Stimulated activated CD4-positive, alpha-beta T cell treated with anti-CD3 and anti-CD28 coated beads, Interleukin-1b, Interleukin-23, amount 100 ng/mL, for 24 hours (primary cell): ENCODE data around the gene TAS2R43.
"Not testable (repeated sequence)": the region's sequence is repeated elsewhere in the genome, so short reads cannot be mapped to it uniquely, and the experiment has no call there.

Experiments
- DNase-seq, 4 experiments: peaks; one replicate each; pipeline ENCODE4 v3.0.0-alpha.2; 2020; ENCODE audit warnings: low read depth in 4 of 4, low spot score in 1 of 4

The TAS2R43 gene, protein sequence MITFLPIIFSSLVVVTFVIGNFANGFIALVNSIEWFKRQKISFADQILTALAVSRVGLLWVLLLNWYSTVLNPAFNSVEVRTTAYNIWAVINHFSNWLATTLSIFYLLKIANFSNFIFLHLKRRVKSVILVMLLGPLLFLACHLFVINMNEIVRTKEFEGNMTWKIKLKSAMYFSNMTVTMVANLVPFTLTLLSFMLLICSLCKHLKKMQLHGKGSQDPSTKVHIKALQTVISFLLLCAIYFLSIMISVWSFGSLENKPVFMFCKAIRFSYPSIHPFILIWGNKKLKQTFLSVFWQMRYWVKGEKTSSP

GRCh38 chr12:11092128-11092527 is at the start of gene TAS2R43:
Gene TAS2R43 (minus strand): TSS chr12:11092313. CDS start chr12:11092229, 84 bp downstream.
- no peak for DNase-seq

DNA sequence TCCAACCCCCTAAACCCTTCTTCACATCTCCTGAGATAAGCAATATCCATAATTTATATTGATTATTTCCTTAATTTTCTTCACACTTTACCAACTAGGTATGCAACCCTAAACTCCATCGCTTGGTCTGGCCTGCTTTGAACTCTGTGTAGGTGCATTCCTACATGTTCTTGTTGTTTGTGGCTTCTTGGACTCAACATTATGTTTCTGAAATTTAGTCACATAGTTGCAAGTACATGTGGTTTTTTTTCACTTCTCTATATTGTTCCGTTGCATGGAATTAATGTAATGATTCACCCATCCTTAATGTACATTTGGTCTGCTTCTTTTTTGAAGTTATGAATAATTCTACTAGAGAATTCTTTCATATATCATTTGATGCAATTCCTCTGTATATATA is 44.0 kb upstream of the TAS2R43 start:
- DNase-seq = no peak

DNA sequence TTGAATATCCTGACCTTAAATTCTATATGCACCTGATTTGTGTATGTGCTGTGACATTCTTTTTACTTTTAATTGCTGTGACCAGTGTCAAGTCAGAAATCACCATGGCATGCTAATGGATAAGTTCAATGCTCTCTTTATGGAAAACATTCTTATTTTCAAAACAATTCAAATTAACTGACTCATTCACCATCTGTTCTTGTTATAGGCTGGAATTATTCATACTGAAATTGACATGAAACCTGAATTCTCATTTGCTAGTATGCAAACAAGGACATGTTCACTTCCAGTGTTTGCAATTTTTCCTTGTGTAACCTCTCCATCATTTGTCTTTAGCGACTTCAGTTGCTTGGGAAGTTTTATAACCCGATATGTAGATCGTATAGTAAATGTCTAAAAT is 42.2 kb upstream of the TAS2R43 start, which contains the start of gene TAS2R30:
TAS2R30 (minus strand) TSS at position 340 of the 400 bp plus-strand sequence. CDS start 400 bp downstream, outside the sequence.
- DNase-seq = no peak

- DNase-seq = no peak
Observed at GRCh38 chr12:11133816-11134215, 41.7 kb upstream of the TAS2R43 start.

GRCh38 chr12:11133162-11133561 is 41.0 kb upstream of the TAS2R43 start:
- DNase-seq = no peak

DNA sequence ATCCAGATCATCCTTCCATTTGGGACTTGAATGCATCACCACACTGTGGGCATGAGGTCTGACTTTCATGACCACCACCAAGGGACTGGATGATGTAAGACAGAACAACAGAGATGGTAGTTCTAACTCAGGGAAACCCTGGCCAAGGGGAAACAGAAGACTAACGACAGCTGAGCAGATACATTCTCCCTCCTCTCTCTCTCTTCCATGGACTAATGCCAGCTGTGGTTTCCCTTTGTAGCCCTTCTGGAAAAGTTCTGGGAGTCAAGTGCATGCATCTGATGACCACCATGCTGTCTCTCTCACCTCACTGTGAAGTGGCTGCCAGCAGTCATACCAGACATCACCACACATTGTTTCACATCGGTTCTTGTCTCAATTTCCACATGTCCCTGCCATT is 38.9 kb upstream of the TAS2R43 start:
- DNase-seq = no peak

DNA sequence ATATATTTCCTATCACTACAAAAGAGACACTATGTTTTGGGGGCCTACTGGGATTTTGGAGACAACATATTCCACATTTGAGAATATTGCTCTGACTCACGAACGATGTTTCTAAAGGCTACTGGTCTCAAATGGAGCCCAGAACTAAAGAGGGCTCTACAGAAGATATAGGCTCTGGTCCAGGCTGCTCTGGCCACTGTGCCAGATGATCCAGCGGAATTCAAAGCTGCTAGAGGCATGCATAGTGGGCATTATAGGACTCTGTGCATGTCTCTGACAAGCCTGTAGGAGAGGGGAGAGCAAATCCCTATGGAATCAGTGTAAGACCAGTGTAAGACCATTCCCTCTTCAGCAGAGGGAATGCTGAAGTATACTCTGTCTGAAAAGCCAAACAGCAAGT is 38.3 kb upstream of the TAS2R43 start:
- DNase-seq = no peak

GRCh38 chr12:11114130-11114529 is 22.0 kb upstream of the TAS2R43 start:
- not testable (repeated sequence) for DNase-seq

DNA sequence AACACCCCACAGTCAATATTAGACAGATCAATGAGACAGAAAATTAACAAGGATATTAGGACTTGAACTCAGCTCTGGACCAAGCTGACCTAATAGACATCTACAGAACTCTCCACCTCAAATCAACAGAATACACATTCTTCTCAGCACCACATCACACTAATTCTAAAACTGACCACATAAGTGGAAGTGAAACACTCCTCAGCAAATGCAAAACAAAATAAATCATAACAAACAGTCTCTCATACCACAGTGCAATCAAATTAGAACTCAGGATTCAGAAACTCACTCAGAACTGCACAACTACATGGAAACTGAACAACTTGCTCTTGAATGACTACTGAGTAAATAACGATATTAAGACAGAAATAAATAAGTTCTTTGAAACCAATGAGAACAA is 19.1 kb upstream of the TAS2R43 start:
- not testable (repeated sequence) for DNase-seq

- DNase-seq = no peak
Observed at GRCh38 chr12:11108862-11109261, 16.7 kb upstream of the TAS2R43 start.

- no peak for DNase-seq
Observed at GRCh38 chr12:11107719-11108118, 15.6 kb upstream of the TAS2R43 start.

- DNase-seq = no peak
Observed at GRCh38 chr12:11106288-11106687, 14.2 kb upstream of the TAS2R43 start.

DNA sequence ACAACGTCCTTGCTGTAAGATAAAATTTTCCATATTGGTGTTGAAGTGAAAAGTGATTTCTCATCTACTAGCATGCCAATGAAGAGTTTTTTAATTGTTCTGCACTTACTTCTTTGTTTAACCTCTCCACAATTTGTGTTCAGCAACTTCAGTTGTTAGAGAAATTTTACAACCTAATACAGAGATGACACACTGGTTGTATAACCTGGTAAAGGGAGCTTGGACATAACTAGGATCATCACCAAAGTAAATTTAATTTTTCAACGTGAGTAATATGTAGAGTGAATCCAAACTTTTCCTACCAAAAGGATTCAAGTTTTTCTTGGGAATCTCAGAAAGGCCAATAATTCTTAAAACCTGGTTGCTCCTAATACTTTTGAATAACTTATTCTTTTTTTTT is 13.4 kb upstream of the TAS2R43 start:
- DNase-seq = no peak

DNA sequence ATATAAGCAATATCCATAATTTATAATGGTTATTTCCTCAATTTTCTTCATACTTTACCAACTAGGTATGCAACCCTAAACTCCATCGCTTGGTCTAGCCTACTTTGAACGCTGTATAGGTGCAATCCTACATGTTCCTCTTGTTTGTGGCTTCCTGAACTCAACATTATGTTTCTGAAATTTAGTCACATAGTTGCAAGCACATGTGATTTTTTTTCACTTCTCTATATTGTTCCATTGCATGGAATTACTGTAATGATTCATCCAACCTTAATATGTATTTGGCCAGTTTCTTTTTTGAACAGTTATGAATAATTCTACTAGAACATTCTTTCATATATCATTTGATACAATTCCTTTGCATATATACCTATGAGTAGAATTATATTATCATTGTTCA is 2.8 kb upstream of the TAS2R43 start:
- not testable (repeated sequence) for DNase-seq

DNA sequence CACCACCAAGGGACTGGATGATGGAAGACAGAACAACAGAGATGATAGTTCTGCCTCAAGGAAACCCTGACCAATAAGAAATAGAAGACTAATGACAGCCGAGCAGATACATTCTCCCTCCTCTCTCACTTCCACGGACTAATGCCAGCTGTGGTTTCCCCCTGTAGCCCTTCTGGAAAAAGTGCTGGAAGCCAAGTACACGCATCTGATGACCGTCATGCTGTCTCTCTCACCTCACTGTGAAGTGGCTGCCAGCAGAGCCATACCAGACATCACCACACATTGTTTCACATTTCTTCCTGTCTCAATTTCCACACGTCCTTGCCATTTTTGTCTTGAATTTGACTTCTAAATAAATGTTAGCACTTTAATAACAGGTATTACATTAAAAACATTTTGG is 2.9 kb downstream of the TAS2R43 start:
- no peak for DNase-seq

DNA sequence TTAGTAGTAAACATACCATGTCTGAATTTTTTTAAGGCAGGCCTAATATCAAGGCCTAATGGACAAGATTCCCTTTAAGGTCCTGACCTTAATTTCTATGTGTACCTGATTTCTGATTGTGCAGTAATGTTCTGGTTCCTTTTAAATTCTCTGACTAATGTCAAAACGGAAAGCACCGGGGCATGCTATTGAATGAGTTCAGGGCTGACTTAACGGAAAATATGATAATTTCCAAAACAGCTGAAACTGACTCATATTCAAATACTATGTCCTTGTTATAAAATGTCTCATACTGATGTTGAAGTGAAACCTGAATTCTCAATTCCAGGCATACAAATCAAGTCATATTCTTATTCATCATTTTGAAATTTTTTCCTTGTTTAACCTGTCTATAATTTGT is 6.7 kb downstream of the TAS2R43 start:
- DNase-seq = peak in 1 of 4 experiments; percentile 2

- DNase-seq = no peak
Observed at GRCh38 chr12:11081987-11082386, 10.1 kb downstream of the TAS2R43 start.

- DNase-seq = no peak
Observed at GRCh38 chr12:11078246-11078645, 13.9 kb downstream of the TAS2R43 start.

- DNase-seq = no peak
Observed at GRCh38 chr12:11075642-11076041, 16.5 kb downstream of the TAS2R43 start.

- DNase-seq = no peak
Observed at GRCh38 chr12:11071414-11071813, 20.7 kb downstream of the TAS2R43 start.

- no peak for DNase-seq
Observed at GRCh38 chr12:11070999-11071398, 21.1 kb downstream of the TAS2R43 start.

DNA sequence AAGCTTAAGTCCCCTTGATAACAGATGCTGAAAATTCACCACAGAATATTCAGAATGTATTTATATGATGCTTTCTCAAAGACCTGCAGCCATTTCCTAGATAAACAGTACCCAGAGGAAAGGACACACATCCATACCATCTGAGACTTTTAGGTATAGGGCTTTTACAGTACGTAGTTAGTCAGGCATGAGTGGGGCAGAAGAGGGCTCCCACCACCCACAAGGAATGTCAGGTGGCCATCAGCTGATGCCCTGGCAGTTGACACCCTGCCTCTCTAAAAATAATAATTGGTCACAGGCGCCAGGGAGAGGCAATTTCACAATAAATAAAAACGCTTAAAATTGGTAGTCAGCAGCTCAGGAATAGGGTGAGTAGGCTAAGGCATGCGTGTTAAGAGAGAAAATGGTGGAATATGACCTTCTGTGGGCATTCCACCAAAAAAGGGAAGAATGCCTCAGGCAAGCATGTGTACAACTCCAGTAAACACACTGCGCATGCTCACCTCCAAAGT is 22.2 kb downstream of the TAS2R43 start:
- DNase-seq = no peak

DNA sequence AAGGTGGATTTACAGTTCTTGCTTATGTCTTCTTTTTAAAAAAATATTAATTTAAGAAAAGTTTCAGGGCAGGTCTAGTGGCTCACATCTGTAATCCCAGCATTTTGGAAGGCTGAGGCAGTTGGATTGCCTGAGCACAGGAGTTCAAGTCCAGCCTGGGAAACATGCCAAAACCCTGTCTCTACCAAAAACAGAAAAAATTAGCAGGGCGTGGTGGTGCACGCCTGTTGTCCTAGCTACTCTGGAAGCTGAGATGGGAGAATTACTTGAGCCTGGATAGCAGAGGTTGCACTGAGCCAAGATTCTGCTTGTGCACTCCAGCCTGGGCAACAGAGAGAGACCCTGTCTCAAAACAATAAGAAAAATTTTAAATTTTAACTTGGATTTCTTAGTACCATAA is 24.6 kb downstream of the TAS2R43 start:
- DNase-seq = no peak
